Karpas-422 (cell line): ENCODE results near the gene AP4E1. TPM values are rescaled to one million over a fixed set of nuclear protein-coding genes. Genes with fewer than 3 reads are reported as not detected.
"Not testable (repeated sequence)": the region's sequence is repeated elsewhere in the genome, so short reads cannot be mapped to it uniquely, and the experiment has no call there.

Experiments used
- DNase-seq: peaks from one replicate; pipeline ENCODE4 v3.0.0-alpha.2; 2015
- H2AFZ ChIP-seq: fragments of 200-600 bp; sonication (generic); 2 replicates; pipeline ENCODE4 v1.6.1; 2014; ENCODE audit warnings: antibody characterized with exemption, low read length, mixed read lengths
- H3K27ac ChIP-seq: fragments of 200-600 bp; sonication (generic); 2 replicates; pipeline ENCODE4 v1.5.1; 2014; ENCODE audit warnings: mild to moderate bottlenecking, low read length, moderate library complexity
- H3K27me3 ChIP-seq: fragments of 200-600 bp; sonication (generic); 2 replicates; pipeline ENCODE4 v1.6.1; 2014; ENCODE audit warnings: low read length, mixed read lengths
- H3K36me3 ChIP-seq: fragments of 200-600 bp; sonication (generic); 2 replicates; pipeline ENCODE4 v1.6.1; 2014; ENCODE audit warnings: low read length, mixed read lengths; ENCODE audit not compliant: insufficient read depth
- H3K4me1 ChIP-seq: fragments of 200-600 bp; sonication (generic); 2 replicates; pipeline ENCODE4 v1.6.1; 2014; ENCODE audit warnings: mild to moderate bottlenecking, low read length, mixed read lengths
- H3K4me2 ChIP-seq: fragments of 200-600 bp; sonication (generic); 2 replicates; pipeline ENCODE4 v1.6.1; 2014; ENCODE audit warnings: low read length, low read depth, mild to moderate bottlenecking; ENCODE audit not compliant: poor library complexity, severe bottlenecking
- H3K4me3 ChIP-seq: fragments of 200-600 bp; sonication (generic); 2 replicates; pipeline ENCODE4 v1.5.1; 2014; ENCODE audit warnings: mild to moderate bottlenecking, antibody characterized with exemption, low read length, mixed read lengths
- H3K79me2 ChIP-seq: fragments of 200-600 bp; sonication (generic); 2 replicates; pipeline ENCODE4 v1.6.1; 2014; ENCODE audit warnings: mild to moderate bottlenecking, low read length, mixed read lengths
- H3K9ac ChIP-seq: fragments of 200-600 bp; sonication (generic); 2 replicates; pipeline ENCODE4 v1.6.0; 2014; ENCODE audit warnings: low read length
- H3K9me2 ChIP-seq: fragments of 200-600 bp; sonication (generic), shearing (Covaris generic); replicated peaks from 2 replicates; pipeline ENCODE4 v1.6.0; 2014; ENCODE audit warnings: mild to moderate bottlenecking, low read length, moderate library complexity; ENCODE audit not compliant: insufficient read depth
- H3K9me3 ChIP-seq: fragments of 300-700, 200-600 bp; sonication (generic); 2 replicates; pipeline ENCODE4 v1.6.1; 2014; ENCODE audit warnings: low read length, mixed read lengths
- H4K20me1 ChIP-seq: fragments of 200-600 bp; sonication (generic); 2 replicates; pipeline ENCODE4 v1.6.1; 2014; ENCODE audit warnings: mild to moderate bottlenecking, antibody characterized with exemption, low read length, low read depth; ENCODE audit not compliant: insufficient read depth
- total RNA-seq: library from RNA; depleted of rRNA; stranded (reverse); fragments of >200 nt; shearing (Covaris generic); gene quantifications from 2 replicates; pipeline ENCODE4 v1.2.3, GENCODE V29; 2014; ENCODE audit warnings: low replicate concordance

The AP4E1 gene
- total RNA-seq, 1 experiment from 2014 or later, result 26.5 TPM

DNA sequence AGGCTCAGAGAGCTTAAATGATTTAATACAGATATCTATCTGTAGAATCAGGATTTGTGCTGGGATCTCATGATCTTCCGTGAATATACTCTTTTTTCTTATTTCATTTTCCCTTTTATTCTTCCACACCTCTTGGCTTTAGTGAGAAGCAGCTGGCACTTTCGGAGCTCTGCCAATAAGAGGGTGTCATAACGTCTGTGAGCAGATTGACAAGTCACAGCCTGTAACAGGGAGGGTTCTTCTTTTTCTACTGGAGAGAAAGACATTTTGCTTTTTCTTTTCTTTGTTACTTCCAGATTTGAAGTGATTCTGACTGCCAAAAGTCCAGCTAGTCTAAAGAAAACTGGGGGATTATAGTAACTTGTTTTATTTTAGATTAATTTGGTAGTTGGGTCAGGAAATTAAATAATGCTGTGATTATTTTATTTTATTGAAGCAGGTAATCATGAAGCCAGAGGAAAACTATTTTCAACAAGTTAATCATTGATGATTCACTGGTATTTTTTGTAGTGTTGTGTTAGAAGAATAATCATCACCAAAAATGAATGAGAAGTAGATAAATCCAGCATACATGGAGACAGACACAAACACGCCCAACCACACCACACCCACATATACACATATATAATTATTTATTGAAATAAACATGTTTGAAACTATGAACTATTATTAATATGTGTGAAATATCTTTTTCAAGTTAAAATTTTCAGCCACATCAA lies 116.4 kb downstream of the AP4E1 start:
- H4K20me1 ChIP-seq, result no peaks in the 10 kb centered on the region
- no peaks in the 10 kb centered on the region for H3K36me3 ChIP-seq
- H3K9me3 ChIP-seq, result no peaks in the 10 kb centered on the region
- H3K4me2 ChIP-seq, result no peak overlapping the region
- H3K79me2 ChIP-seq, result no peaks in the 10 kb centered on the region
- H3K9me2 ChIP-seq, result no peaks in the 10 kb centered on the region
- H3K27me3 ChIP-seq, result no peaks in the 10 kb centered on the region
- H2AFZ ChIP-seq, result no peak overlapping the region
- no peak for DNase-seq
- no peak overlapping the region for H3K9ac ChIP-seq
- no peak overlapping the region for H3K4me3 ChIP-seq
- no peaks in the 10 kb centered on the region for H3K4me1 ChIP-seq
- H3K27ac ChIP-seq, result no peak overlapping the region

DNA sequence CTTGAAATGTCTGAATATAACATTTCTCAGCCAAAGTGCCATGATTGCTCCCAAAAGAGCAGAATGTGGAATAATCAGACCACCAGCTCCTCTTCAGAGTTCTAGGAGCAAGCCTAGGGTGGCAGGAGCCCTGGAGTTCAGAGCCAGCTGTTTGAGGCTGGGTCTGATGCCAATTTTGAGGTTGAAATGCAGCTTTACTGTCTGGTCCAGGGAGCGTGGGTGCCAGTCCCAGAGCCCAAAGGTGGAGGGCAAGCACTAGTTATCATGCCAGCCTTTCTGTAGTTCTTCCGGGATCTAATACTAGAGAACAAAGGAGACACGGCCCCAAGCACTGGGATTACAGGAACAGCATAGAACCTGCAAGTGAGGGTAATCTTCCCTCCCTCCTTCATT lies 117.0 kb downstream of the AP4E1 start:
- Histone ChIP-seq H3K9me2 (no peaks in the 10 kb centered on the region), H3K4me3 (no peak overlapping the region), H3K79me2 (no peaks in the 10 kb centered on the region), H4K20me1 (no peaks in the 10 kb centered on the region), H3K9ac (no peak overlapping the region), H3K27me3 (no peaks in the 10 kb centered on the region), H3K27ac (no peak overlapping the region), H2AFZ (no peak overlapping the region), H3K4me2 (no peak overlapping the region), H3K4me1 (no peaks in the 10 kb centered on the region), H3K36me3 (no peaks in the 10 kb centered on the region), H3K9me3 (no peaks in the 10 kb centered on the region)
- DNase-seq, result no peak

DNA sequence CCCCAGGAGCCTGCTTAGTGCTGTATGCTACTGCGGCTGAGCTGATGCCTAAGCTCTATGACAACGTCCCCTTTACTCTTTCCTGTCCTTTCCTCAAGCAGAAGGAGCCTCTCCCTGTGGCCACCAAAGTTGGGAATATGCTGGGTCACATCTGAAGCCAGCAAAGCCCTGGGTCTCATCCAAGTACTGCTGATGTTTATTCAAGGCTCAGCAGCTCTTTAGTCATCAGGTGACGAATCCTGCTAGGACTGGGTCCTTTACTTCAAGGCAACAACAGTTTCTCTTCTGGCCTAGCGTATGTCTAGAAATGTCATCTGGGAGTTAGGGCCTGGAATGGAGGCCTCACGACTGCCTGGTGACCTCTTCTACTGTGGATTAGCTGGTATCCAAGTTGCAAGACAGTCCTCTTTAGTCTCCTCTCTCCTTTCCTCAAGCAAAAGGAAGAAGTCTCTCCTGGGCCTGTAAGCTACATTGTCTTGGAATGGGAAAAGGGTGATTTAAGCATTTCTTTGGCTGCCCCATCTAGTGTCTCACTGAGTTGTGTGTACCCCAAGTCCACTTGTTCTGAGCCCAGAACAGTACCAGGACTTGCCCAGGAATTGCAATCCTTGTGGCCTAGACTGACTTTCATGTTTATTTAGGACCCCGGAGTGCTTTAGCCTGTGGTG lies 122.3 kb downstream of the AP4E1 start:
- no peaks in the 10 kb centered on the region for H3K9me2 ChIP-seq
- no peak overlapping the region for H3K4me2 ChIP-seq
- no peak overlapping the region for H3K4me3 ChIP-seq
- H3K4me1 ChIP-seq, result no peaks in the 10 kb centered on the region
- H3K27me3 ChIP-seq, result no peaks in the 10 kb centered on the region
- H2AFZ ChIP-seq, result no peak overlapping the region
- no peaks in the 10 kb centered on the region for H3K79me2 ChIP-seq
- no peak overlapping the region for H3K27ac ChIP-seq
- H3K36me3 ChIP-seq, result no peaks in the 10 kb centered on the region
- H4K20me1 ChIP-seq, result no peaks in the 10 kb centered on the region
- DNase-seq, result no peak
- no peak overlapping the region for H3K9ac ChIP-seq
- no peaks in the 10 kb centered on the region for H3K9me3 ChIP-seq

DNA sequence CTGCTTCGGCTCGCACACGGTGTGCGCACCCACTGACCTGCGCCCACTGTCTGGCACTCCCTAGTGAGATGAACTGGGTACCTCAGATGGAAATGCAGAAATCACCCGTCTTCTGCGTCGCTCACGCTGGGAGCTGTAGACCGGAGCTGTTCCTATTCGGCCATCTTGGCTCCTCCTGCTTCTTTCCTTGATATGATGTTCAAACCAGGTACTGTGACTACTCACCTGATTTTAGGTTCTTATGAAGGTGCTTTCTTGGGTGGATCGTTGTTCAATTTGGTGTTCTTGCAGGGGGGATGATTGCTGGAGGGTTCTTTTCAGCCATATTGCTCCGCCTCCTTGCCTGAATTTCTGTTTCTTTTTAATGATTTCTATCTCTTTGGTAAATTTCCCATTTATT lies 129.0 kb downstream of the AP4E1 start:
- not testable (repeated sequence) for H3K36me3 ChIP-seq, H3K27me3 ChIP-seq, H4K20me1 ChIP-seq, H3K4me1 ChIP-seq, H3K9me2 ChIP-seq, H3K9me3 ChIP-seq, H3K27ac ChIP-seq, H3K79me2 ChIP-seq, H3K4me3 ChIP-seq, H3K4me2 ChIP-seq, H3K9ac ChIP-seq, H2AFZ ChIP-seq, DNase-seq

DNA sequence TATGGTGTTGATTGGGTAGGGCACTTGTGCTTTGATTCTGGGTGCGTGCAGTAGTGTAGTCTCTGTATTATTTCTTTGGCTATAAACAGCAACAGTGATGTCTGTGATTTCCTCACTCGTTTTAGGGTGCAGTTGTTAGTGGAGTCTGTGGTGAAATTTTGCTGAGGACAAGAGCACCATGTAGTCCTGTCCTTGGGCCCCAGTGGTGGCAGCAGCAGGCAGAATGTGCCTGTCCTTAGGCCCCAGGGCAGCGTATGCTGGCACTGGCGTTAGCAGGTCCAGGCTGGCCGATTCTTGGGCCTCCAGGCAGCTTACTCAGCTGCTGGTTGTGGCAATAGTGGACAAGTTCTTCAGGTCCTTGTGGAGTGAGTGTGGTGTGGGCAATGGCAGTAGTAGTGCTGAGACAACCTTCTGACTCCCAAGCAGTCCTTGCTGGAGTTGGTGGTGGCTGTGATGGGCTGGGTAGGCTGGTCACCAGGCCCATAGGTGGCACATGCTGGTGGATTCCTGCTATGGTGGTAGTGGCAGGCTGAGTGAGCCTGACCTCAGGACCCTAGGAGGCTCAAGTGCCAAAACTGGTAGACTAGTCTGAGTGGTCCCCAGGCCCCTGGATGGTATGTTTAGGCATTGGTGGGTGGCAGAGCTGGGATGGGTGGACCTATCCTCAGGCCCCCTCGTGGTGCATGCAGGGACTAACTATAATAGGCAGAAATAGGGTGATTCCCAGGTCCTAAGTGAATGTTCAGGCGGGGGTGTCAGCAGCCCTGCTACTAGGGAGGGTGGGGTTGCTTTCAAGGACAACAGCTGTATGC lies 129.9 kb downstream of the AP4E1 start:
- Histone ChIP-seq H4K20me1 (no peaks in the 10 kb centered on the region), H3K36me3 (no peaks in the 10 kb centered on the region), H3K79me2 (no peaks in the 10 kb centered on the region), H2AFZ (no peak overlapping the region), H3K27ac (no peak overlapping the region), H3K27me3 (no peaks in the 10 kb centered on the region), H3K9me2 (peaks cover 4% of the 10 kb centered on the region; the same call in 1 of the 2 replicates), H3K4me2 (no peak overlapping the region), H3K9me3 (no peaks in the 10 kb centered on the region), H3K4me3 (no peak overlapping the region), H3K9ac (no peak overlapping the region), H3K4me1 (no peaks in the 10 kb centered on the region)
- DNase-seq, result no peak

DNA sequence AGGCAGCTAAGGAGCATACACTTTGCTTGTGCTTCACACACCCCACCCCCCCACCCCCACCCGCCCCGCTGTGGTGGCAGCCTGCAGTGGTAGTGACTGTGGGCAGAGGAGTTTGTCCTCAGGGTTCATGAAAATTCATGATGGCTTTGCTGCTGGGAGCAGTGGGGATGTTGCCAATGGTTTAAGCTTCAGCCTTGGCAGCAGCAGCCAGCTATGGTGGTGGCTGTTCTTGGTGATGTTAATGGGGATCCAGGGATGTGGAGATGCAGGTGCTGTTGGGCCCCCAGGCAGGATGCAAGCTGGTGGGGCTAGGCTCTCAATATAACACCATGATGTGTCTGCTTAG lies 130.5 kb downstream of the AP4E1 start:
- DNase-seq, result no peak
- no peak overlapping the region for H3K4me2 ChIP-seq
- H3K36me3 ChIP-seq, result no peaks in the 10 kb centered on the region
- H4K20me1 ChIP-seq, result no peaks in the 10 kb centered on the region
- peaks cover 4% of the 10 kb centered on the region; the same call in 1 of the 2 replicates for H3K9me2 ChIP-seq
- no peaks in the 10 kb centered on the region for H3K79me2 ChIP-seq
- no peak overlapping the region for H3K9ac ChIP-seq
- no peaks in the 10 kb centered on the region for H3K4me1 ChIP-seq
- no peaks in the 10 kb centered on the region for H3K27me3 ChIP-seq
- no peak overlapping the region for H2AFZ ChIP-seq
- H3K27ac ChIP-seq, result no peak overlapping the region
- H3K9me3 ChIP-seq, result no peaks in the 10 kb centered on the region
- H3K4me3 ChIP-seq, result no peak overlapping the region

DNA sequence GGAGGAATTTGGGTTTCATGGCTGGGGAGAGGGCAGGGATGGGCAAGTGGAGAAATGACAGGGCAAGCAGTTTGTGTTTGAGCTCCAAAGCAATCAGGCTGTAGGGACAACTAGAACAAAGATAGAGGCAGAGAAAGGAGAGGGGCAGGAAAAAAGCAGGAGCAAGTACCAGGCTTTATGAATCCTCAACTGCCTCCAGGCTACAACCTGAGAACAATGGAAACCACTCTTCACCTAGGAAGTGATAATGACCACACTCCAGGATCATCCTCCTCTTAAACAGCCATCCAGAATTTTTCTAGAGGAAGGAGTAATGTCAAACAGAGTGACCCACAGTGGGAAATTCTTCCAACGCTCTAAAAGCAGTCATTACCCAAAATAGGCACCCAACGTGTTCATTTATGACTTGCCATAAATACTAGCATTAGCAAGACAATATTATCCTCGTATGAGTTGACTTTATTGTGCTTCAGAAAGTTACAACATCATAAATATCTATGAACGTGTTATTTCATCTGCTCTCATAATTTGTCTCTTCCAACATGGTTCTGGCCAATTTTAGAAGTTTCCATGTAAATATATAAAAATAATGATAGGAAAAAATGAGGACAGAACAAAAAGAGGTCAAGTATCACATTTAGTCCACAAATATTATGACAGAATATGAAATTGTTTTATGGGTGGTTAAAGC lies 135.7 kb downstream of the AP4E1 start:
- no peaks in the 10 kb centered on the region for H3K79me2 ChIP-seq
- no peak overlapping the region for H3K4me2 ChIP-seq
- H4K20me1 ChIP-seq, result no peaks in the 10 kb centered on the region
- peaks cover 24% of the 10 kb centered on the region for H3K4me1 ChIP-seq
- DNase-seq, result no peak
- no peaks in the 10 kb centered on the region for H3K36me3 ChIP-seq
- H3K9me3 ChIP-seq, result no peaks in the 10 kb centered on the region
- no peak overlapping the region for H2AFZ ChIP-seq
- no peaks in the 10 kb centered on the region for H3K27me3 ChIP-seq
- H3K9ac ChIP-seq, result no peak overlapping the region
- peaks cover 4% of the 10 kb centered on the region; the same call in 1 of the 2 replicates for H3K9me2 ChIP-seq
- H3K4me3 ChIP-seq, result no peak overlapping the region
- no peak overlapping the region for H3K27ac ChIP-seq

DNA sequence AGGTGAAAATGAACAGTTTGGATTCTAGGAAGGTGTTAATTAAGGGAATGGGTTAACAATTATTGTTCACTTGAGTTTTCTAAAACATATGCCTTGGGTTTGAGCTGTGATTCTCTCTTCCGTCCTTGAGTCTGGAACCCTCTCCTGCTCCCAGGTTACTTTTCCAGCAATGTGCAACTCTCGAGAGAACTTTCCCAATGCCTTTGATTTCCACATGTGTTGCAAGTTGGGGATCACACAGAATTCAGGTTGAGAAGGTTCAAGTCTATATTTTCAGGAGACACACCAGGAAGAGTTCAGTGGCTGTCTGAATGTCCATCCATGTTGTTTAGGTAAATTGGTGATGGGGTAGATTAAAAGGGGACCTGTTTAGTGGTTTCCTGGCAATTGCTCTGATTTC lies 137.5 kb downstream of the AP4E1 start:
- Histone ChIP-seq H3K9ac (no peak overlapping the region), H3K4me1 (peaks cover 32% of the 10 kb centered on the region), H3K27me3 (no peaks in the 10 kb centered on the region), H3K36me3 (no peaks in the 10 kb centered on the region), H4K20me1 (no peaks in the 10 kb centered on the region), H3K4me2 (no peak overlapping the region), H3K9me3 (no peaks in the 10 kb centered on the region), H3K4me3 (no peak overlapping the region), H3K27ac (no peak overlapping the region), H2AFZ (no peak overlapping the region), H3K9me2 (peaks cover 4% of the 10 kb centered on the region; the same call in 1 of the 2 replicates), H3K79me2 (no peaks in the 10 kb centered on the region)
- DNase-seq, result no peak
